RWPE1 (cell line): ENCODE data around the gene PPAN.

Experiments used
- CTCF ChIA-PET: fragments of 350-600 bp; sonication (Branson Sonifier 250); formaldehyde crosslinking; extraction: SDS; loops from one replicate; lab custom pipeline; 2021; lab: Yijun Ruan, JAX
- POLR2A ChIA-PET: fragments of 400-600 bp; formaldehyde crosslinking; extraction: SDS; loops from one replicate; lab custom pipeline; 2020; ENCODE audit warnings: antibody characterized with exemption; ENCODE audit not compliant: low non-redundant PET; lab: Yijun Ruan, JAX
- DNase-seq: peaks from one replicate; pipeline ENCODE4 v3.0.0; 2012; ENCODE audit warnings: low spot score
- H3K27ac ChIP-seq: fragments of 450-650 bp; 2 replicates; pipeline ENCODE4 v1.5.1; 2017
- CTCF ChIP-seq: fragments of 450-650 bp; conservative IDR thresholded peaks from 2 replicates; pipeline ENCODE4 v1.5.1; 2017; ENCODE audit warnings: low read depth, mild to moderate bottlenecking

PPAN gene

DNA sequence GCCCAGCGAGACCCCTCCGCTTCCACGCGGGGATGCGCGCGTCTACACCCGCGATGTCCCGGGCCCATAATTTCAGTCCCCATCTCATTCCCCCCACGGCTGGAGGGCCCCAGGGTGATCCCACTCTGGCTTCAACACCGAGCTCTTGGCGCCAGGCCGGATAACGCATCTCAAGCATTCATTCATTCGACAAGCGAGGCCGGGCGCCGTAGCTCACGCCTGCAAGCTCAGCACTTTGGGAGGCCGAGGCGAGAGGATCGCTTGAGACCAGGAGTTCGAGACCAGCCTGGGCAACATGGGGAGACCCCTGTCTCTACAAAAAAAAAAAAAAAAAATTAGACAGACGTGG is 9.6 kb upstream of the PPAN start:
- ChIA-PET POLR2A (interaction anchor here (0.9 kb wide), 1 partner anchor 10 kb away, joined by 3 read pairs; the partner anchor contains the start of gene PPAN), CTCF (interaction anchor here (0.6 to 0.8 kb wide), 2 partner anchors 61 to 246 kb away, joined by 3 to 6 read pairs; no protein-coding TSS in a partner anchor)
- no peak for TF ChIP-seq CTCF
- peak overlapping the region; percentile 77 for H3K27ac ChIP-seq
- no peak for DNase-seq

DNA sequence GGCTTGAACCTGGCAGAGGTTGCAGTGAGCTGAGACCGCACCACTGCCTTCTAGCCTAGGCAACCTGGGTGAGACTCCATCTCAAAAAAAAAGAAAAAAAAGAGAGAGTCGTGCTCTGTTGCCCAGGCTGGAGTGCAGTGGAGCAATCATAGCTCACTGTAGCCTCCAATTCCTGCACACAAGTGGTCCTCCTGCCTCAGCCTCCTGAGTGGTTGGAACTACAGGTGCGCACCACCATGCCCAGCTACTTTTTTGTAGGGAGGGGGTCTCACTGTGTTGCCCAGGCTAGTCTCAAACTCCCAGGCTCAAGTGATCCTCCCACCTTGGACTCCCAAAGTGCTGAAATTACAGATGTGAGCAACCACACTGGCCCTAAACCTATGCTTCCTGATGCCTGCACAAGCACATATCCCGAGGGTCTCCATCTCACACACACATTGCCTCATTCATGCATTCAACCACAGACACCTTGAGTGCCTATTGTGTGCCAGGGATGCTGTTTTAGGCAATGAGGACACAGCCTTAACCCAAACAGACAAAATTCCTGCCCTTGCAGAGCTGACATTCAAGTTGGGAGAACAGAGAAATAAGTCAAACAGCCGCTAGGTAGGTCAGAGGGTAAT is 5.9 kb upstream of the PPAN start:
- TF ChIP-seq CTCF, result no peak
- DNase-seq, result no peak
- ChIA-PET POLR2A (interaction anchor here (0.7 kb wide), 1 partner anchor 14 kb away, joined by 15 read pairs; no protein-coding TSS in a partner anchor), CTCF (interaction anchor here (0.6 to 1.1 kb wide), 3 partner anchors 30 to 1194 kb away, joined by 3 to 4 read pairs (median 3); no protein-coding TSS in a partner anchor)
- no peak overlapping the region for H3K27ac ChIP-seq

DNA sequence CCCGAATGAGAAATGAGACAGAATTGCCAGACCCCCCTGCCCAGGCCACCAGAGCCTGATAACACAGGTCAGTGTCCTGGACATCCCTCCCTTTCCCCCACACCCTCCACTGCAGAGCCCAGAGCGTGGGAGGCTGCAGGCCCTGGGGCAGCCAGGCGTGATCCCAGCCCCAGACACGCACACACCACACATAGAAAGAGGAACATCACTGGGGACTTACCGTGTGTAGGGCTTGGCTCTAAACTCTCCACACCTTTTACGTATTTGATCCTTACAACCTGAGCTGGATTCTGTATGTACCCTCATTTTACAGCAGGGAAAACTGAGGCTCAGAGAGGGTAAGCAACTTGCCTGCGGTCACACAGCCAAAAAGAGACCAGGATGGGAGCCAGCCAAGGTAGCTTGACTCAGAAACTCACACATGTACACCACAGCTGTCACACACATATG is 3.4 kb upstream of the PPAN start:
- no peak overlapping the region for H3K27ac ChIP-seq
- POLR2A ChIA-PET, result no interaction called here
- DNase-seq, result no peak
- TF ChIP-seq CTCF, result no peak
- CTCF ChIA-PET, result interaction anchor here (0.6 kb wide), 1 partner anchor 36 kb away, joined by 4 read pairs; no protein-coding TSS in a partner anchor

GRCh38 chr19:10104130-10104513 is 2.0 kb upstream of the PPAN start:
- CTCF ChIA-PET, result interaction anchor here (0.7 kb wide), 1 partner anchor 9 kb away, joined by 3 read pairs; no protein-coding TSS in a partner anchor
- H3K27ac ChIP-seq, result no peak overlapping the region
- POLR2A ChIA-PET, result no interaction called here
- no peak for DNase-seq
- TF ChIP-seq CTCF, result no peak

DNA sequence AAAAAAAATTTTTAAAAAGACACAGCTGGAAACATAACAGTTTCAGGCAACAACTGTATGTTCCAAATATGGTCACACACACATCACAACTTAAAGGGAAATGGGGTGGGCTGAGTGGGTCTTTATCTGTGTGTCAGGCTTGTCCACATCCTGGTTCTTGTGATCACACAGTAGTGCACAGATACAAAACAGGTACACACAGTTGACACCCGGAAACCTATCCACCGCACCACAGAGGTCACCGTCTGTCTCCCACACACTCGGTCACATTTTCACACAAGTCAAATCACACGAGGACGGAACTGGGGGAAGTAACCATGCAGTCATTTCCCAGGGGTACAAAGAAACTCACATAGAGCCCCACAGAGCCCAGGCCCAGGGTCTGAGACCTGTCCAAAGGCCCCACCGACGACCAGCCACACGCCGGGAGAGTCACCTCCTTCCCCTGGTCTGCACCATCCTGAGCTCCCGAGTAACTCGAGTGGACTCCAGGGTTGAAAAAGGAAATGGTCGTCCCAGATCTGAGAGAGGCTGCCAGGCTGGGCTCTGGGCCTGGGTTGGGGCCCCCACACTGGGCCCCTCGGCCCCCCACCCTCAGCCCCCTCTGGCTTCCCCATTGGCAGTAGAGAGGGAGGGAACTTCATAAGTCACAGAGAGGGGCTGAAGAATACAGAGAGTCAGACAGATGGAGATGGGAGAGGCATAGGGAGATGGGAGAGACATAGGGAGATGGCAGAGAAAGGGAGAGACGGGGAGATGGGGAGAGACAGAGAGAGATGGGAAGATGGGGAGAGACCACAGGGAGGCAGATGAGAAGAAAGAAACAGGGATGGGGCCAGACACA is 1.3 kb upstream of the PPAN start:
- no peak for TF ChIP-seq CTCF
- no peak for DNase-seq
- POLR2A ChIA-PET, result no interaction called here
- CTCF ChIA-PET, result interaction anchor here (0.7 kb wide), 1 partner anchor 8 kb away, joined by 3 read pairs; no protein-coding TSS in a partner anchor
- H3K27ac ChIP-seq, result no peak overlapping the region; the same call in 1 of the 2 replicates

GRCh38 chr19:10105509-10106099 is 558 bp upstream of the PPAN start:
- CTCF ChIA-PET, result interaction anchor here (0.5 kb wide), 2 partner anchors 15 to 175 kb away, joined by 3 read pairs; no protein-coding TSS in a partner anchor
- H3K27ac ChIP-seq, result peak overlapping the region; percentile 66
- DNase-seq, result no peak
- POLR2A ChIA-PET, result no interaction called here
- no peak for TF ChIP-seq CTCF
